WTC11 (cell line): Measurements from ENCODE around the gene RGMA. TPM values are rescaled to one million over a fixed set of nuclear protein-coding genes. Genes with fewer than 3 reads are reported as not detected.

Source experiments
- ATAC-seq: fragments of 200-7000 bp; cut with Tn5 transposase; 2 replicates; pipeline ENCODE4 v1.10.0; 2021; ENCODE audit warnings: mild to moderate bottlenecking, moderate library complexity
- CTCF ChIA-PET: fragments of 300-600 bp; sonication (Branson Sonifier 250); formaldehyde crosslinking; loops from one replicate; lab custom pipeline; 2021; ENCODE audit warnings: antibody characterized with exemption; lab: Charles Lee
- POLR2A ChIA-PET: fragments of 350-600 bp; sonication (Branson Sonifier 250); formaldehyde crosslinking; loops from one replicate; lab custom pipeline; 2021; ENCODE audit warnings: antibody characterized with exemption; lab: Charles Lee
- DNase-seq: peaks from one replicate; pipeline ENCODE4 v3.0.0; 2021; ENCODE audit warnings: low spot score
- H3K27ac Mint-ChIP-seq: 2 replicates; pipeline ENCODE4 v1.8.0; 2021; ENCODE audit warnings: mixed read lengths
- H3K27me3 Mint-ChIP-seq: 2 replicates; pipeline ENCODE4 v1.8.0; 2021; ENCODE audit warnings: low read depth, mild to moderate bottlenecking, moderate library complexity, mixed read lengths
- H3K36me3 Mint-ChIP-seq: 2 replicates; pipeline ENCODE4 v1.8.0; 2021; ENCODE audit warnings: mixed read lengths
- H3K4me1 Mint-ChIP-seq: 2 replicates; pipeline ENCODE4 v1.8.0; 2022; ENCODE audit warnings: mixed read lengths
- H3K4me3 Mint-ChIP-seq: 2 replicates; pipeline ENCODE4 v1.8.0; 2021; ENCODE audit warnings: mild to moderate bottlenecking, moderate library complexity, mixed read lengths
- H3K9me3 Mint-ChIP-seq: 2 replicates; pipeline ENCODE4 v1.8.0; 2021; ENCODE audit warnings: mixed read lengths
- AR ChIP-seq: fragments of 250-450 bp; sonication (Bioruptor Pico); IDR thresholded peaks from 2 replicates; pipeline ENCODE4 v1.9.0; 2021; ENCODE audit warnings: mild to moderate bottlenecking
- ERG ChIP-seq: fragments of 250-450 bp; sonication (Bioruptor Pico); IDR thresholded peaks from 2 replicates; pipeline ENCODE4 v1.8.0; 2021; ENCODE audit warnings: mild to moderate bottlenecking
- FOXJ3 ChIP-seq: sonication (generic); formaldehyde crosslinking; IDR thresholded peaks from 2 replicates; pipeline ENCODE4 v1.9.0; 2021; ENCODE audit warnings: missing genetic modification reagents, mild to moderate bottlenecking, borderline replicate concordance
- FOXP1 ChIP-seq: sonication (generic); formaldehyde crosslinking; IDR thresholded peaks from 2 replicates; pipeline ENCODE4 v1.8.0; 2022; ENCODE audit warnings: missing genetic modification reagents, mild to moderate bottlenecking, moderate library complexity, borderline replicate concordance
- FOXP4 ChIP-seq: sonication (generic); formaldehyde crosslinking; IDR thresholded peaks from 2 replicates; pipeline ENCODE4 v1.8.0; 2022; ENCODE audit warnings: mild to moderate bottlenecking, missing genetic modification reagents
- GRHL2 ChIP-seq: fragments of 250-450 bp; sonication (Bioruptor Pico); IDR thresholded peaks from 2 replicates; pipeline ENCODE4 v1.8.0; 2022; ENCODE audit warnings: mild to moderate bottlenecking, moderate library complexity; ENCODE audit not compliant: insufficient replicate concordance, severe bottlenecking
- HMGXB4 ChIP-seq: sonication (generic); formaldehyde crosslinking; IDR thresholded peaks from 2 replicates; pipeline ENCODE4 v1.8.1; 2023; ENCODE audit warnings: mild to moderate bottlenecking, moderate library complexity, missing genetic modification reagents
- JUN ChIP-seq: sonication (generic); formaldehyde crosslinking; IDR thresholded peaks from 2 replicates; pipeline ENCODE4 v1.8.0; 2023; ENCODE audit warnings: mild to moderate bottlenecking, missing genetic modification reagents
- MLX ChIP-seq: sonication (generic); formaldehyde crosslinking; IDR thresholded peaks from 2 replicates; pipeline ENCODE4 v1.8.1; 2023; ENCODE audit warnings: mild to moderate bottlenecking, missing genetic modification reagents, moderate library complexity
- NFATC4 ChIP-seq: fragments of 250-450 bp; sonication (Bioruptor Pico); IDR thresholded peaks from 2 replicates; pipeline ENCODE4 v1.9.0; 2021; ENCODE audit warnings: mild to moderate bottlenecking
- NR1H2 ChIP-seq: sonication (generic); formaldehyde crosslinking; IDR thresholded peaks from 2 replicates; pipeline ENCODE4 v1.9.0; 2021; ENCODE audit warnings: mild to moderate bottlenecking, moderate library complexity, missing genetic modification reagents
- OVOL2 ChIP-seq: fragments of 250-450 bp; sonication (Bioruptor Pico); IDR thresholded peaks from 2 replicates; pipeline ENCODE4 v1.9.0; 2021; ENCODE audit warnings: mild to moderate bottlenecking, borderline replicate concordance
- PRRX2 ChIP-seq: fragments of 250-450 bp; sonication (Bioruptor Pico); IDR thresholded peaks from 2 replicates; pipeline ENCODE4 v1.8.0; 2021; ENCODE audit warnings: mild to moderate bottlenecking
- RORB ChIP-seq: fragments of 250-450 bp; sonication (Bioruptor Pico); IDR thresholded peaks from 2 replicates; pipeline ENCODE4 v1.9.0; 2021; ENCODE audit warnings: mild to moderate bottlenecking
- SMAD3 ChIP-seq: sonication (generic); formaldehyde crosslinking; IDR thresholded peaks from 2 replicates; pipeline ENCODE4 v1.8.0; 2022; ENCODE audit warnings: missing genetic modification reagents, mild to moderate bottlenecking, borderline replicate concordance
- SMAD4 ChIP-seq: sonication (generic); formaldehyde crosslinking; IDR thresholded peaks from 2 replicates; pipeline ENCODE4 v1.8.0; 2022; ENCODE audit warnings: mild to moderate bottlenecking, missing genetic modification reagents
- SP1 ChIP-seq: sonication (generic); formaldehyde crosslinking; conservative IDR thresholded peaks from 2 replicates; pipeline ENCODE4 v1.8.1; 2022; ENCODE audit warnings: missing genetic modification reagents
- ZBTB21 ChIP-seq: sonication (generic); formaldehyde crosslinking; IDR thresholded peaks from 2 replicates; pipeline ENCODE4 v1.8.1; 2023; ENCODE audit warnings: mild to moderate bottlenecking, missing genetic modification reagents, borderline replicate concordance
- ZBTB43 ChIP-seq: sonication (generic); formaldehyde crosslinking; IDR thresholded peaks from 2 replicates; pipeline ENCODE4 v1.8.1; 2023; ENCODE audit warnings: mild to moderate bottlenecking, missing genetic modification reagents
- ZNF121 ChIP-seq: sonication (generic); formaldehyde crosslinking; IDR thresholded peaks from 2 replicates; pipeline ENCODE4 v1.8.0; 2023; ENCODE audit warnings: missing genetic modification reagents
- ZNF138 ChIP-seq: sonication (generic); formaldehyde crosslinking; conservative IDR thresholded peaks from 2 replicates; pipeline ENCODE4 v1.8.1; 2022; ENCODE audit warnings: mild to moderate bottlenecking, moderate library complexity, missing genetic modification reagents
- ZNF219 ChIP-seq: sonication (generic); formaldehyde crosslinking; IDR thresholded peaks from 2 replicates; pipeline ENCODE4 v1.8.0; 2023; ENCODE audit warnings: missing genetic modification reagents, mild to moderate bottlenecking, borderline replicate concordance
- ZNF263 ChIP-seq: sonication (generic); formaldehyde crosslinking; IDR thresholded peaks from 2 replicates; pipeline ENCODE4 v1.8.1; 2022; ENCODE audit warnings: low read depth, mild to moderate bottlenecking, moderate library complexity, missing genetic modification reagents
- ZNF396 ChIP-seq: fragments of 250-450 bp; sonication (Bioruptor Pico); IDR thresholded peaks from 2 replicates; pipeline ENCODE4 v1.8.0; 2021; ENCODE audit warnings: mild to moderate bottlenecking, moderate library complexity, borderline replicate concordance
- ZNF671 ChIP-seq: fragments of 250-450 bp; sonication (Bioruptor Pico); IDR thresholded peaks from 2 replicates; pipeline ENCODE4 v1.8.0; 2021; ENCODE audit warnings: mild to moderate bottlenecking
- total RNA-seq: library from RNA; stranded (reverse); gene quantifications from 3 replicates; pipeline ENCODE4 v1.2.3, GENCODE V29; 2021

RGMA gene
- total RNA-seq, 1 experiment from 2014 or later = 47.2 TPM

- TF ChIP-seq ZNF396 (CRISPR knock-in tag) (no peak), PRRX2 (CRISPR knock-in tag) (no peak), FOXJ3 (no peak), ZNF263 (CRISPR knock-in tag) (no peak), SMAD3 (CRISPR knock-in tag) (no peak), NR1H2 (no peak), ZNF138 (CRISPR knock-in tag) (no peak), ZBTB21 (CRISPR knock-in tag) (no peak), JUN (CRISPR knock-in tag) (no peak), ERG (no peak), ZBTB43 (CRISPR knock-in tag) (no peak), SMAD4 (CRISPR knock-in tag) (no peak), AR (CRISPR knock-in tag) (no peak), ZNF671 (CRISPR knock-in tag) (no peak), FOXP1 (CRISPR knock-in tag) (no peak)
- Mint-ChIP-seq H3K27me3 (no peaks in the 10 kb centered on the region), H3K4me3 (no peak overlapping the region), H3K36me3 (peaks cover 92% of the 10 kb centered on the region), H3K9me3 (no peaks in the 10 kb centered on the region), H3K4me1 (no peaks in the 10 kb centered on the region), H3K27ac (no peak overlapping the region)
- ATAC-seq (no peak), DNase-seq (no peak)
- CTCF ChIA-PET = no interaction called here
- POLR2A ChIA-PET = no interaction called here
Measured at GRCh38 chr15:93001156-93001555, 87.9 kb downstream of the RGMA start.

- Mint-ChIP-seq H3K9me3 (no peaks in the 10 kb centered on the region), H3K27ac (peak overlapping the region; percentile 70), H3K36me3 (peaks cover 85% of the 10 kb centered on the region), H3K4me3 (no peak overlapping the region), H3K4me1 (no peaks in the 10 kb centered on the region), H3K27me3 (no peaks in the 10 kb centered on the region)
- no peak for DNase-seq
- ChIA-PET CTCF (interaction anchor here (0.6 kb wide), 1 partner anchor 56 kb away, joined by 3 read pairs; no protein-coding TSS in a partner anchor), POLR2A (no interaction called here)
- TF ChIP-seq NFATC4 (CRISPR knock-in tag) = no peak
- TF ChIP-seq SP1 (CRISPR knock-in tag) = no peak
- no peak for TF ChIP-seq GRHL2 (CRISPR knock-in tag)
- no peak for ATAC-seq
Measured at GRCh38 chr15:92997821-92998220, 91.2 kb downstream of the RGMA start.

- CTCF ChIA-PET = no interaction called here
- ATAC-seq (no peak), DNase-seq (no peak)
- POLR2A ChIA-PET = no interaction called here
- H3K36me3 Mint-ChIP-seq = peaks cover 81% of the 10 kb centered on the region
- H3K27ac Mint-ChIP-seq = peak overlapping the region; percentile 34; the same call in 1 of the 2 replicates
- H3K9me3 Mint-ChIP-seq = no peaks in the 10 kb centered on the region
- H3K4me1 Mint-ChIP-seq = no peaks in the 10 kb centered on the region
- no peak overlapping the region for H3K4me3 Mint-ChIP-seq
- H3K27me3 Mint-ChIP-seq = no peaks in the 10 kb centered on the region
- TF ChIP-seq GRHL2 (CRISPR knock-in tag) (no peak), RORB (CRISPR knock-in tag) (no peak), FOXP4 (CRISPR knock-in tag) (no peak), ZNF121 (CRISPR knock-in tag) (no peak), HMGXB4 (CRISPR knock-in tag) (no peak), MLX (no peak), ZNF219 (CRISPR knock-in tag) (no peak), OVOL2 (CRISPR knock-in tag) (no peak), FOXP1 (CRISPR knock-in tag) (no peak)
Measured at GRCh38 chr15:92992720-92993119, 96.3 kb downstream of the RGMA start.
